Lung (tissue), 12 donors: ENCODE results near the gene NOSTRIN. TPM values are rescaled to one million over a fixed set of nuclear protein-coding genes. Genes with fewer than 3 reads are reported as not detected.

Source experiments
- ATAC-seq: fragments of 200-7000 bp; cut with Tn5 transposase; one replicate; pipeline ENCODE4 v1.9.1; 2020; ENCODE audit warnings: moderate number of reproducible peaks; ENCODE audit not compliant: insufficient read depth, low FRiP score
- DNase-seq, 3 donors: peaks; one replicate each; pipeline ENCODE4 v3.0.0-alpha.2; 2013 to 2017
- H3K27ac ChIP-seq, 2 donors: one replicate each; pipeline ENCODE4 v1.5.1; 2013; ENCODE audit warnings: mild to moderate bottlenecking in 2 of 2, moderate library complexity in 2 of 2, control low read depth in 1 of 2, inconsistent platforms in 1 of 2, low read depth in 1 of 2, low read length in 1 of 2
- H3K27me3 ChIP-seq, 3 donors: one replicate each; pipeline ENCODE4 v1.5.1; 2013; ENCODE audit warnings: low read length in 2 of 3; ENCODE audit not compliant: control insufficient read depth in 3 of 3, insufficient read depth in 3 of 3
- H3K36me3 ChIP-seq, 4 donors: one replicate each; pipeline ENCODE4 v1.5.1; 2013; ENCODE audit warnings: low read length in 4 of 4, mild to moderate bottlenecking in 1 of 4, moderate library complexity in 1 of 4; ENCODE audit not compliant: control insufficient read depth in 4 of 4, insufficient read depth in 4 of 4
- H3K4me1 ChIP-seq, 5 donors: one replicate each; pipeline ENCODE4 v1.5.1; 2013; ENCODE audit warnings: low read length in 5 of 5, mild to moderate bottlenecking in 2 of 5, moderate library complexity in 1 of 5; ENCODE audit not compliant: control insufficient read depth in 5 of 5, insufficient read depth in 5 of 5
- H3K4me3 ChIP-seq: one replicate; pipeline ENCODE4 v1.5.1; 2013; ENCODE audit warnings: mild to moderate bottlenecking, control low read depth, moderate library complexity
- H3K9ac ChIP-seq, 2 donors: one replicate each; pipeline ENCODE4 v1.5.1; 2013; ENCODE audit warnings: low read length in 2 of 2, control low read depth in 1 of 2; ENCODE audit not compliant: insufficient read depth in 1 of 2
- H3K9me3 ChIP-seq, 4 donors: one replicate each; pipeline ENCODE4 v1.5.1; 2013; ENCODE audit warnings: low read length in 3 of 4, mild to moderate bottlenecking in 1 of 4, moderate library complexity in 1 of 4; ENCODE audit not compliant: control insufficient read depth in 4 of 4, insufficient read depth in 3 of 4
- WGBS, 2 donors: extraction: QIAGEN DNeasy Blood & Tissue Kit; methylation state at CpG; one replicate each; pipeline ENCODE4 v1.1.7; 2013; 5-methylcytosine and 5-hydroxymethylcytosine counted together
- polyA plus RNA-seq, 2 donors: library from polyadenylated mRNA; stranded (reverse); fragments of 200-250 nt; gene quantifications; one replicate each; pipeline ENCODE4 v1.2.1, GENCODE V29; 2013
- total RNA-seq, 2 donors: library from RNA; depleted of rRNA in 1 of 2; stranded (reverse); fragments of >200 nt in 1 of 2; gene quantifications; one replicate each; pipeline ENCODE4 v1.2.1, GENCODE V29; 2014 to 2021
- TF ChIP-seq, protein P1 (sequence below): IDR thresholded peaks from 2 replicates; pipeline ENCODE4 v1.5.1; 2012; ENCODE audit warnings: mild to moderate bottlenecking; ENCODE audit errors: control extremely low read depth, extremely low read depth
- donor health status: control.
- donor health status: control.
- donor health status: Bipolar disorder and iron deficiency.
- donor health status: healthy.
- donor health status: DM: yes; HTN: yes; CAD: no.

Gene NOSTRIN
- total and polyA plus RNA-seq, 4 donors: 15.5 to 57.5 (median 33.7) TPM

DNA sequence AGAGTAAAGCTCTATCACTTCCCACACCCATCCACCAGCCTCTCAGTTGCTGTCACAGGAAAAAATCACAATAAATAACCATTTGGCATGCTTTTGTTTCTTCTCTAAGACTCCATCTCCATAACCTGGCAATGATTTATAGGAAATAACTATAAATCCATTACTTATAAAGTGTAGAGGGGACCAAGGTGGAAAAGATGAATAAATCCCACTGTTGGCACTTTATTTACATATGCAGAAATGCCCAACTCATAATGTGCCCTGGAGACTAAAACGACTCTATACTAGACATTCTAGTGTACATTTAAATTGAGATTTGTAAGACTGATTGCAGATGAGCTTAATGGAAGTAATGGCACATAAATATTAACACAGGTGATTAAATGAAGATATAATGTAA, 7.5 kb upstream of the NOSTRIN start:
- 63 to 65% methylated on average over 1 of the region's 1 CpG for WGBS, 2 donors
- H3K36me3 ChIP-seq: no peaks in the 10 kb centered on the region
- ATAC-seq: no peak
- TF ChIP-seq, protein P1, sequence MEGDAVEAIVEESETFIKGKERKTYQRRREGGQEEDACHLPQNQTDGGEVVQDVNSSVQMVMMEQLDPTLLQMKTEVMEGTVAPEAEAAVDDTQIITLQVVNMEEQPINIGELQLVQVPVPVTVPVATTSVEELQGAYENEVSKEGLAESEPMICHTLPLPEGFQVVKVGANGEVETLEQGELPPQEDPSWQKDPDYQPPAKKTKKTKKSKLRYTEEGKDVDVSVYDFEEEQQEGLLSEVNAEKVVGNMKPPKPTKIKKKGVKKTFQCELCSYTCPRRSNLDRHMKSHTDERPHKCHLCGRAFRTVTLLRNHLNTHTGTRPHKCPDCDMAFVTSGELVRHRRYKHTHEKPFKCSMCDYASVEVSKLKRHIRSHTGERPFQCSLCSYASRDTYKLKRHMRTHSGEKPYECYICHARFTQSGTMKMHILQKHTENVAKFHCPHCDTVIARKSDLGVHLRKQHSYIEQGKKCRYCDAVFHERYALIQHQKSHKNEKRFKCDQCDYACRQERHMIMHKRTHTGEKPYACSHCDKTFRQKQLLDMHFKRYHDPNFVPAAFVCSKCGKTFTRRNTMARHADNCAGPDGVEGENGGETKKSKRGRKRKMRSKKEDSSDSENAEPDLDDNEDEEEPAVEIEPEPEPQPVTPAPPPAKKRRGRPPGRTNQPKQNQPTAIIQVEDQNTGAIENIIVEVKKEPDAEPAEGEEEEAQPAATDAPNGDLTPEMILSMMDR: no peak
- no peak overlapping the region for H3K9ac ChIP-seq
- no peak overlapping the region for H3K4me3 ChIP-seq
- H3K4me1 ChIP-seq: peaks cover 0 to 10% (median 3%) of the 10 kb centered on the region in 5 donors
- H3K27me3 ChIP-seq: no peaks in the 10 kb centered on the region
- H3K9me3 ChIP-seq: no peaks in the 10 kb centered on the region
- no peak for DNase-seq
- H3K27ac ChIP-seq: no peak overlapping the region

DNA sequence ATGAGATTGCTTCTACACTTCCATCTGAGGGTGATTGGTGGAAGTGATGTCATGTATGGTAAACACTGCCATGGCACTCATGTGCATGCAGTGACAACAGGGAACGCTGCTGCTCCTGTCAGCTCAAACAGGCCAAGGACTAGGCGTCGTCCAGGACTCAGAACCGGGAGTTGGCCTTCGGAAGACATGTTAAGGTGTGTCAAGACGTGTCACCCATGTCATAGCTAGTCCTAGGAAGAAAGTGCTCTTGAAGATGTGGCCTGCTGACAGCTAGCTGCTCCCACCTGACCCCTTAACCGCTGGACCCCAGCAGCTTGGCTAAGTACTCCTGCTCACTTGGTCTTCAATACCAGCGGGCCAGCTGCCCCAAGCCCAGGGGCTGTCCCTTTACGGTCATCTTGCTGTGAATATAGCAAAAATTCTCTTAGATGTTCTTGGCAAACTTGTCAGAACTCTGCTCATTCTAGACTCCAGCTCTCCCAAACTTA, 6.3 kb upstream of the NOSTRIN start:
- no peak overlapping the region for H3K4me3 ChIP-seq
- ATAC-seq: no peak
- TF ChIP-seq, protein P1: no peak
- no peaks in the 10 kb centered on the region for H3K27me3 ChIP-seq
- H3K27ac ChIP-seq: peak overlapping the region in 1 of 2 donors; percentile 62
- H3K36me3 ChIP-seq: no peaks in the 10 kb centered on the region
- H3K9ac ChIP-seq: no peak overlapping the region
- peaks cover 0 to 10% (median 6%) of the 10 kb centered on the region in 5 donors for H3K4me1 ChIP-seq
- WGBS, 2 donors: 64 to 87% methylated on average over 9 of the region's 9 CpGs
- no peak for DNase-seq
- H3K9me3 ChIP-seq: no peaks in the 10 kb centered on the region

DNA sequence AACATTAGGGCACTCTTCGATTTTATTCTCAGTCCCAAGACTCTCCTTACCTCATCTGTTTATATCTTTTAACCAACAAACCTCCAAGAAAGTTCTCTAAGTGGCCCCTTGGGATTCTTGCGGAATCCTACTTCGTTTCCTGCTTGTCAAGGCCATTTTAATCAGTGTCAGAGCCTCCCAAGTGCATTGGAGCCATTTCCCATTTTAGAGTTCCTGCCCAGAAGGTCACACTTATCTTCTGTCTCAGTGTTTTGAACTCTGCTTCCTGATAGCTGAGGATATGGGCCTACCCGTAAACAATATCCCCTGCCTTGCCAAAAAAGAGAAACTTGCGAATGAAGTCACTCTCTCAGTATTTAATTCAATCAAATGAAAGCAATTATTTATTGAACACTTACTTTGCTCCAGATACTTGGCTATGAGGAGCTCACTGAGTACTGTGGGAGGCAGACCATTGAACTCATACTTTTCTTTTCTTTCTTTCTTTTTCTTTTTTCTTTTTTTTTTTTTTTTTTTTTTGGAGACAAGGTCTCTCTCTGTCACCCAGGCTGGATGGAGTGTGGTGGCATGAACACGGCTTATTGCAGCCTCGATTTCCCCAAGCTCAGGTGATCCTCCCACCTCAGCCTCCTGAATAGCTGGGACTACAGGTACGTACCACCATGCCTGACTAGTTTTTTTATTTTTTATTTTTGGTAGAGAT, 5.7 kb upstream of the NOSTRIN start:
- TF ChIP-seq, protein P1: no peak

More for the DNA sequence above, 5.7 kb upstream of the NOSTRIN start:
- Histone ChIP-seq H3K9me3 (no peaks in the 10 kb centered on the region), H3K27me3 (no peaks in the 10 kb centered on the region), H3K9ac (no peak overlapping the region), H3K4me1 (peaks cover 0 to 10% (median 7%) of the 10 kb centered on the region in 5 donors), H3K27ac (peak overlapping the region in 1 of 2 donors; percentile 36), H3K36me3 (no peaks in the 10 kb centered on the region), H3K4me3 (no peak overlapping the region)
- peak in 2 of 3 donors; percentile 42 to 72 for DNase-seq
- WGBS, 2 donors: 66 to 75% methylated on average over 8 of the region's 8 CpGs
- no peak for ATAC-seq
